ENCODE results near the gene FSTL4. TPM values are rescaled to one million over a fixed set of nuclear protein-coding genes. Genes with fewer than 3 reads are reported as not detected.
A peak's percentile ranks its signal among the peaks of the same experiment; 100 is the strongest.

The FSTL4 gene
- total RNA-seq, 4 donors from 2014 or later: 0.27 TPM; not detected in 3

DNA sequence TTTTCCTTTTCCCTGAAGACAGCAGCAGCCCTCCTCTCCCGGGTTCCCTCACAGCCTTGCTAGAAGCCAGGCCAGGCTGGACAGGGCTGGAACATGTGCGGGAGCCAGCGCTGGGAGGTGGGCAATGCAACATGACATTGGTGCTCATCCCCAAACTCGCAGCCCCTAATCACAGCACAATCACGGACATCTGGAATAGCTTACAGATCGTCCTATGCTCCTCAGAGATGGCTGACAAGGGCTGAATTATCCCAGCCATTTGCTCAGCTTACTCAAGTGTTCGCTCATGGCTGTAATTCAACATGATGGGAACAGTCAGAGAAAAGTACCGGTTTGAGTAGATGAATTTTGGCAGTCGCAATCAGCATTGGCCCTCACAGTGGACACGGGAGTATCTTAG, 49.8 kb downstream of the FSTL4 start:
- Histone ChIP-seq H3K9me3 (no peaks in the 10 kb centered on the region), H3K4me1 (no peaks in the 10 kb centered on the region), H3K27ac (no peak overlapping the region), H3K27me3 (peaks cover 3% of the 10 kb centered on the region), H3K4me3 (no peak overlapping the region), H3K36me3 (no peaks in the 10 kb centered on the region)
- no peak for DNase-seq
- in situ Hi-C loops (cut with MboI; ENCODE audit: low pct_ligation_motif_present in 1 of 4, low pct_unique_long_range_greater_than_20kb in 1 of 4, low sequenced_read_pairs in 3 of 4): no loop called here
- intact Hi-C loops (cut with DNase I; ENCODE audit: low total_unique reads): no loop called here
- TF ChIP-seq, protein P1, sequence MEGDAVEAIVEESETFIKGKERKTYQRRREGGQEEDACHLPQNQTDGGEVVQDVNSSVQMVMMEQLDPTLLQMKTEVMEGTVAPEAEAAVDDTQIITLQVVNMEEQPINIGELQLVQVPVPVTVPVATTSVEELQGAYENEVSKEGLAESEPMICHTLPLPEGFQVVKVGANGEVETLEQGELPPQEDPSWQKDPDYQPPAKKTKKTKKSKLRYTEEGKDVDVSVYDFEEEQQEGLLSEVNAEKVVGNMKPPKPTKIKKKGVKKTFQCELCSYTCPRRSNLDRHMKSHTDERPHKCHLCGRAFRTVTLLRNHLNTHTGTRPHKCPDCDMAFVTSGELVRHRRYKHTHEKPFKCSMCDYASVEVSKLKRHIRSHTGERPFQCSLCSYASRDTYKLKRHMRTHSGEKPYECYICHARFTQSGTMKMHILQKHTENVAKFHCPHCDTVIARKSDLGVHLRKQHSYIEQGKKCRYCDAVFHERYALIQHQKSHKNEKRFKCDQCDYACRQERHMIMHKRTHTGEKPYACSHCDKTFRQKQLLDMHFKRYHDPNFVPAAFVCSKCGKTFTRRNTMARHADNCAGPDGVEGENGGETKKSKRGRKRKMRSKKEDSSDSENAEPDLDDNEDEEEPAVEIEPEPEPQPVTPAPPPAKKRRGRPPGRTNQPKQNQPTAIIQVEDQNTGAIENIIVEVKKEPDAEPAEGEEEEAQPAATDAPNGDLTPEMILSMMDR (IDR thresholded peaks at IDR 0.05): no peak
- TF ChIP-seq POLR2AphosphoS5 (IDR thresholded peaks at IDR 0.05): no peak
- TF ChIP-seq POLR2A (IDR thresholded peaks at IDR 0.05): no peak
- no peak for TF ChIP-seq EP300 (IDR thresholded peaks at IDR 0.05; ENCODE audit: low read depth)
- WGBS, 2 donors (ENCODE audit: low coverage in 1 of 2): 59 to 80% methylated on average over 5 to 10 of the region's 10 CpGs

DNA sequence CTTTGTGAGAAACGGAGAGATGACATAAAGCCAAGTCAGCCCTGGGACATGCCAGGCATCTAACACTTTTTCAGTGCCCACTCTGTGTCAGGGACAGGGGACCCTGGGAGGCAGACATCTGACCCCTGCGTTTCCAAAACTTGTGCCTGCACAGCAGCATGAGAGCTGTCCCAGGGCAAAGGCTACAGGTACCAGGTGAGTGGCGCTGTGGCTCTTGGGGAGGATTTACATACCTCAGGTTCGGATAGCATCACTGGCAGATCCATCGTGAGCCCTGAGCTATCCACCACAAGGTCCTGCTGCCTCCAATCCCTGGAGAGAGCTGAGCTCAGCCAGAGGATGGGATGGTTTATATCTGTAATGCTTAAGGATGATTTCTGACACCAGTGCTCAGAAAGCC, 52.4 kb downstream of the FSTL4 start:
- intact Hi-C loops (cut with DNase I; ENCODE audit: low total_unique reads): no loop called here
- WGBS, 2 donors (ENCODE audit: low coverage in 1 of 2): 50% methylated on average over 5 of the region's 5 CpGs; no CpG with 5 or more reads in 1 of the 2 donors
- in situ Hi-C loops (cut with MboI; ENCODE audit: low pct_ligation_motif_present in 1 of 4, low pct_unique_long_range_greater_than_20kb in 1 of 4, low sequenced_read_pairs in 3 of 4): no loop called here

DNA sequence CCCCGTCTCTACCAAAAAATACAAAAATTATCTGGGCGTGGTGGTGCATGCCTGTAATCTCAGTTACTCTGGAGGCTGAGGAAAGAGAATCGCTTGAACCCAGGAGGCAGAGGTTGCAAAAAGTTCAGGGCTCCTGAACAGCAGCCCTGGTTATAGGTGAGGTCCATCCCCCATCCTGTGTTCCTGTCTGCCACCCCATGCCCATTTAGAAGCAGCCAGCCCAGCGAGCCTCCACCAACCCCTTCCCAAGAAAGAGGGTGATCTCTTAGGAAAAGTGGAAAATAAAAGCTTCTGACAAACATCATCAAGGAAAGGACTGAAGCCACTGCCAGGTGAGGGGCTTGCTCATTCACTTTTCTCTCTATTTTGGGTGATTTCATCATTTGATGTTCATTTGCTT, 55.8 kb downstream of the FSTL4 start:
- TF ChIP-seq EP300 (IDR thresholded peaks at IDR 0.05; ENCODE audit: low read depth) (no peak), POLR2AphosphoS5 (IDR thresholded peaks at IDR 0.05) (no peak), POLR2A (IDR thresholded peaks at IDR 0.05) (no peak)
- peaks cover 27% of the 10 kb centered on the region for H3K27me3 ChIP-seq
- intact Hi-C loops (cut with DNase I; ENCODE audit: low total_unique reads) (no loop called here), in situ Hi-C loops (cut with MboI; ENCODE audit: low pct_ligation_motif_present in 1 of 4, low pct_unique_long_range_greater_than_20kb in 1 of 4, low sequenced_read_pairs in 3 of 4) (no loop called here)
- 67 to 70% methylated on average over 2 to 4 of the region's 4 CpGs for WGBS, 2 donors (ENCODE audit: low coverage in 1 of 2)
- H3K9me3 ChIP-seq: no peaks in the 10 kb centered on the region
- no peak overlapping the region for H3K27ac ChIP-seq
- H3K4me3 ChIP-seq: no peak overlapping the region
- H3K36me3 ChIP-seq: no peaks in the 10 kb centered on the region
- H3K4me1 ChIP-seq: no peaks in the 10 kb centered on the region
- DNase-seq: no peak

More for the DNA sequence above, 52.4 kb downstream of the FSTL4 start:
- Histone ChIP-seq H3K27me3 (peaks cover 13% of the 10 kb centered on the region), H3K36me3 (no peaks in the 10 kb centered on the region), H3K27ac (no peak overlapping the region), H3K4me3 (no peak overlapping the region), H3K9me3 (no peaks in the 10 kb centered on the region), H3K4me1 (no peaks in the 10 kb centered on the region)
- DNase-seq: no peak
- no peak for TF ChIP-seq POLR2AphosphoS5 (IDR thresholded peaks at IDR 0.05)
- TF ChIP-seq, protein P1 (IDR thresholded peaks at IDR 0.05): no peak
- TF ChIP-seq POLR2A (IDR thresholded peaks at IDR 0.05): no peak
- no peak for TF ChIP-seq EP300 (IDR thresholded peaks at IDR 0.05; ENCODE audit: low read depth)

DNA sequence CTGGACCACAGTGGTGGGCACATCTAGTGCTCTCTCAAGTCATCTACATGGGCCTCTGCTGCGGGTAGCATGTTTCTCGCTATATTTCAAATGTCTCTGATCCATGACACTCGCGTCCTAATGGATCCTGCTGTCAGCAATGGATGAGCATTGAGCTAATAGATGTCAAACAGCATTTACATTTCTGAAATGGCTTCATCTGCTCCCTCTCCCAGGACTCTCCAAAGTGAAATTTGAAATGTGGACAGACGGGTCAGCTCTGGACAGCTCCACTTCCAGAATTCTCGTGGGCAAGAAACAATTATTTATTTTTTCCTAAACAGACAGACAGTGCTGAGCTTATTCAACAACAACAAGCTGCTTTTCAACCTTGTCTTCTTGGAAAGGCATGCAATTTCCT, 58.1 kb downstream of the FSTL4 start:
- 40 to 72% methylated on average over 2 to 6 of the region's 6 CpGs for WGBS, 2 donors (ENCODE audit: low coverage in 1 of 2)
- TF ChIP-seq EP300 (IDR thresholded peaks at IDR 0.05; ENCODE audit: low read depth) (no peak), POLR2A (IDR thresholded peaks at IDR 0.05) (no peak)

DNA sequence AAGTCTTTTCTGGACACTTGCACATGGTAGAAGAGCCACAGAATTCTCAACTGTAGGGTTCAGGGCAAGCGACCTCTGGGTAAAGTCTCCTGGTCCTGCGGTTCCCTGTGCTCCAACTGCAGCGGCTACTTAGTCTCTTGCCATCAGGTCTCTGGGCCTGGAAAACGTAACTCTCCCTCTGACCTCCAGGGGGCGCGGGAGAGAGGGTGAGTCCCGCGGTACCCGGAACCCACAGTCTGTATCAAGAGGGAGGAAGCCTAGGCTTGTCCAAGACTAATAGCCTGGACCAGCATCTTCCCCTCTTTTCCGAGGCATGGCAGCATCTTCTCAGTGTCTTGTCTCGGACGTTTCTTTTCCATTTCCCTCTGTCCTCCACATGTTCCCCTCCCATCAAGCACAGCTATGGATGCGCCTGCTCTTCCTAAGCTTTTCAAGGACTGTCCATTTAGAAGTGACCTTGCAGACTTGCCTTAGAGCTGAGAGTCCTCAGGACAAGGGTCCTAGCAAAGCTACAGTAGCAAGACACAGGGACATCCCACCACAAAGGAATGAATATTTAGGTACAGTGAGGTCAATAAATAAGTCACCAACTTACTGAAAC, 59.3 kb downstream of the FSTL4 start:
- Histone ChIP-seq H3K27ac (no peak overlapping the region), H3K36me3 (no peaks in the 10 kb centered on the region), H3K27me3 (peaks cover 28% of the 10 kb centered on the region), H3K4me3 (no peak overlapping the region), H3K9me3 (no peaks in the 10 kb centered on the region), H3K4me1 (no peaks in the 10 kb centered on the region)
- intact Hi-C loops (cut with DNase I; ENCODE audit: low total_unique reads) (no loop called here), in situ Hi-C loops (cut with MboI; ENCODE audit: low pct_ligation_motif_present in 1 of 4, low pct_unique_long_range_greater_than_20kb in 1 of 4, low sequenced_read_pairs in 3 of 4) (no loop called here)
- TF ChIP-seq, protein P1 (IDR thresholded peaks at IDR 0.05): peak; percentile 32 to 68 (median 50)
- TF ChIP-seq EP300 (IDR thresholded peaks at IDR 0.05; ENCODE audit: low read depth): no peak
- DNase-seq: peak; percentile 52
- 32% methylated on average over 13 of the region's 13 CpGs; no CpG with 5 or more reads in 1 of the 2 donors for whole genome bisulfite sequencing, 2 donors (ENCODE audit: low coverage in 1 of 2)

More for the DNA sequence above, 58.1 kb downstream of the FSTL4 start:
- H3K9me3 ChIP-seq: no peaks in the 10 kb centered on the region
- H3K4me3 ChIP-seq: no peak overlapping the region
- in situ Hi-C loops (cut with MboI; ENCODE audit: low pct_ligation_motif_present in 1 of 4, low pct_unique_long_range_greater_than_20kb in 1 of 4, low sequenced_read_pairs in 3 of 4): no loop called here
- H3K36me3 ChIP-seq: no peaks in the 10 kb centered on the region
- no peak for DNase-seq
- H3K27ac ChIP-seq: no peak overlapping the region
- intact Hi-C loops (cut with DNase I; ENCODE audit: low total_unique reads): no loop called here
- peaks cover 30% of the 10 kb centered on the region for H3K27me3 ChIP-seq
- H3K4me1 ChIP-seq: no peaks in the 10 kb centered on the region

All from transverse colon (tissue), 4 donors.